C4-2B (cell line): ENCODE measurements around the gene ST8SIA1.

Experiments
- CTCF ChIP-seq: fragments of 450-650 bp; conservative IDR thresholded peaks from 2 replicates; pipeline ENCODE4 v1.5.1; 2017; ENCODE audit warnings: mild to moderate bottlenecking
- ZFX ChIP-seq: fragments of 450-650 bp; IDR thresholded peaks from 2 replicates; pipeline ENCODE4 v1.6.1; 2017

- TF ChIP-seq CTCF (no peak), ZFX (no peak)
These were observed 143.5 kb downstream of the ST8SIA1 start for GRCh38 chr12:22190969-22191368.
